Stimulated activated CD4-positive, alpha-beta T cell treated with anti-CD3 and anti-CD28 coated beads, Interleukin-1b, Interleukin-23, amount 100 ng/mL, for 24 hours (primary cell): ENCODE data around the gene SDK1.
"Not testable (repeated sequence)": the region's sequence is repeated elsewhere in the genome, so short reads cannot be mapped to it uniquely, and the experiment has no call there.

Experiments used
- DNase-seq, 4 experiments: peaks; one replicate each; pipeline ENCODE4 v3.0.0-alpha.2; 2020; ENCODE audit warnings: low read depth in 4 of 4, low spot score in 1 of 4

The SDK1 gene

DNA sequence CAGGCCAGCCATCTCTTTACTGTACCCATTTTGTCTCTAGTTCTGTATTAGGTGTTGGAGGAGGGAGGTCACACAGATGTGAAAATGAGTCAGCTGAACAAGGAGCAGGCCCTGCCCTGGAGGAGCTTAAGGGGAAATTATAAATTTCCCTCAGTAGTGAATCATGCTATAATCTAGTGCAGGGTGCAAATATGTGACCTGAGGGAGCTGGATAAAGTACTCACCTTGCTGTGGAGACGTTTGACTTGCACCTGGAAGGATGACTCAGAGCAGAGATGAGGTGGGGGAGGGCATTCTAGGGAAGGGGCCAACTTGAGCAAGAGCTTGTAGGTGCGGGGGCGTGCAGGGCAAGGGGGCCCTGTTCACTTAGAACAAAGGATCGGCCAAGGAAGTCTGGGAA is 610.6 kb downstream of the SDK1 start:
- DNase-seq: no peak

DNA sequence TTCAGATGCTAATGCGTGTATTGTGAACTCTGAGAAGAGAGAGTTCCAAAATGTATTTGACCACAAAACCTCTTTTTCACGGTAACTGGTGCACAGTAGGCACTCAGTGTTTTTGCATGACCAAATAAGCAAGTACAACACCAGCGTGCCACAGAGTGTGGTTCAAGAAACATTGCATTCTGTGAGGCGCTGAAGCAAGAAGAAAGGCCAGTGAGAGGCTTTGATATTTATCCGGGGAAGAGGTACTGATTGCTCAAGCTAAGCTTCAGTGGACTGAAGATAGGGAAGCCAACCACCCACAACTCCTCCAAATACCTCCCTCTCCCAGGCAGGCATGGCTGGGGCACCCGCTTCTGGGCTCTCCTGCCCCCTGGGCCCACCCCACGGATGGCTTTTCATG is 611.2 kb downstream of the SDK1 start:
- DNase-seq: no peak

DNA sequence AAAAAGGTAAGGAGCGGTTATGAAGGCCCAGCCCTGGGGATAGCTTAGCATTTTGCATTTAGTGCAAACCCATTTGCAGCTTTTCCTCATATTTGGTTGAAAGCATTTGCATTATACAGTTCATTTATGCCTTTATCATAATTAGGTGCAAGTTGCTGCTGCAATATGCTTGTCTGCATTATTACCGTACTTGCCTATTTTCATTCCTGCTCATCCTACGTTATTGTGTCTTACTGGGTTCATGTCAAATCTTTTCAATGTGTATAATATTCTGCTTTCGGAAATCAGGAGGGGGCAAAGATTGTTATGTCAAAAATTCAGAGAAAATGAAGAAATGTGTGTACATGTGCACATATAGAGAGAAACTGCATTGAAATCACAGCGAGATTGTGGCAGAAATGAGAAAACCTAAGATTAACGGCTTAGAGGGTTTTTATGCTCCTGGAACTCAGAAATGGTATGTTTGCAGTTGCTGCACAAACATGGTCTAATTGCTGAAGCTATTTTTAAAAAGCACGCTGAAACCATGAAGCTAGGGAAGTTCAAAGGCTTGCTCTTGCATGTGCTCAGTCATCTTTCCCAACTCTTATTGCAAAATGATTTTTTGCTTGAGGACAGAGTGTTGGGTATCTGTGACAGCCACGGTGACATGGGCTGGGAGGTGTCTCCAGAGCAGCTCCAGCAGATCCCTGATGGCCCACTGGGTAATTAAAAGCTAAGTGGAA is 613.2 kb downstream of the SDK1 start:
- no peak for DNase-seq

DNA sequence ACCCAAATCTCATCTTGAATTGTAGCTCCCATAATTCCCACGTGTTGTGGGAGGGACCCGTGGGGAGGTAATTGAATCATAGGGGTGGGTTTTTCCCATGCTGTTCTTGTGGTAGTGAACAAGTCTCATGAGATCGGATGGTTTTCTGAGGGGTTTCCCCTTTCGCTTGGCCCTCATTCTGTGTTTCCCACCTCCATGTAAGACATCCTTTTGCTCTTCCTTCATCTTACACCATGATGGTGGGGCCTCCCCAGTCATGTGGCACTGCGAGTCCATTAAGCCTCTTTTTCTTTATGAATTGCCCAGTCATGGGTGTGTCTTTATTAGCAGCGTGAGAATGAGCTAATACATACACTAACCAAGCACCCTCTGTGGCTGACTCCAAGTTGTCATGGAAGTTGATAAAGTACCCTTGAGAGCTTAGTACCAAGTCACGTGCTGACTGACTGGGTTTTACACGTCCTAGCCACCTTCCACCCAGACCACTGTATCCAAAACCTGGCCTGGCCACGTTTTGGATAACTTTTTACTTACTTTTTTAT is 614.4 kb downstream of the SDK1 start:
- DNase-seq: no peak

DNA sequence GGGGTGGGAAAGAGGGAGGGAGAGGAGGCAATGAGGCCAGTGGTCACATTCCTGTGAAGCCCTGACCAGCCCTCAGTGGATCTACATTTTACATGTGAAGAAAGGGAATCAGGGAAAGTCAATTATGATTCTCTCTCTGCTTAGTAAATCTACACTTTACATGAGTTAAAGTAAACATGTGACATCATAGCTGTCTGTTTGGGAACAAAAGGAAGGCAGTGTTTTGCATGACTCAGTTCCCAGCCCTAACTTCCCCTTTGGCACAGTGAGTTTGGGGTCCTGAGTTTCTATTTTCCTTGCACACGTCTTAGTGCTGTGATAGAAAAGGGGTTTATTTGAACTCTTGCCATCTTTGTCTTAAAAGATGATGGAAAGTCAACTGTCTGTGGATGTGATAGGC is 615.1 kb downstream of the SDK1 start:
- DNase-seq: no peak

DNA sequence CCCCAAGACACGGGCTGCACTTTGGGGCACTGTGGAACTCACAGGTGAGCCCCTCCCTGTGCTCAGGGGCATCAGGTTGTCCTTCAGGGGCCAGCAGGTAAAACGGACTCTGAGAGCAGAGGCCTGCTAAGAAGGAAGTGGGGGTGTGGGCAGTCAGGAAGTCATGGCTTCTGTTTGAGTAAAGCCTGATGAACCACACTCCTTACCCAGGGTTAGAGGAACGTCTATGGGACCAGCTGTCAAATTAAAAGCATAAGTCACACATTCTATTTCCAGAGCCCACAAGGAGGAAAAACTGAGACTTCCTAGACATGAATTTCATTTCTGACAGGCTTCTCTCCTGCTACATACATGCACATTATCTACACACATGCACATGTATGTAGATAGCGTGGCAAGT is 616.4 kb downstream of the SDK1 start:
- DNase-seq: no peak

DNA sequence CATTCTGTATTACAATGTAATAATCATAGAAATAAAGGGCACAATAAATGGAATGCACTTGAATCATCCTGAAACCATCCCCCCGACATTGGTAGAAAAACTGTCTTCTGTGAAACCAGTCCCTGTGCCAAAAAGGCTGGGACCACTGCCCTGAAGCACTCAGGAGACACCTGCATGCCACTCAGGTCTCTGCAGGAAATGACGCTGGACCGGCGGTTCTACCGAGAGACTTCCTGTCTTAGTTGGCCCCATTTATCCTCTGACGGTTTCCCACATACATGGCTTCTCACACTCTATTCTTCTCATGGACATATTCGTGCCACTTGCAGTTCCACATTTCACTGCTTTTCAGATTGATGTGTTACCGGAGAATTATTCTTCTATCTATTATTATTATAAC is 617.5 kb downstream of the SDK1 start:
- no peak for DNase-seq

DNA sequence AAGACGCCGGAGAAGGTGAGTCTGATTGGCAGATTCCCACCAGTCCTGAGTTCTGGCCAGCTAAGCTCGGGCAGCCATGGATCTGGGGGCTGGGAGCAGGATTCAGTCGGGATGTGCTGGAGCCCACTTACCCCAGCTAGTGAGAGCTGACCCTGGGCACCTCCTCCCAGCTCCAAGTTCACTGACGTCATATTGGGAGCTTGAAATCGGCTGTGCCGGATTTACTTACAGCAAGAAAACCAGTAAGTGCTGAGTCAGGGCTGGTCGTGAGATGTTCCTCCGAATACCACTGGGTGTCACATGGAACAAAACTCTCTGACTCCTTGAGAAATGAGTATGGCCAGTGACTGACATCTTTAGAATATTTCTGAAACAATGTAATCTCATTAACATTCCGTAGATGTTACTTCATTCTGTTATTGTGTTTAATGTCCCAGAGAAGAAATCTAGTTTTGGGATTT is 621.2 kb downstream of the SDK1 start:
- DNase-seq: no peak

DNA sequence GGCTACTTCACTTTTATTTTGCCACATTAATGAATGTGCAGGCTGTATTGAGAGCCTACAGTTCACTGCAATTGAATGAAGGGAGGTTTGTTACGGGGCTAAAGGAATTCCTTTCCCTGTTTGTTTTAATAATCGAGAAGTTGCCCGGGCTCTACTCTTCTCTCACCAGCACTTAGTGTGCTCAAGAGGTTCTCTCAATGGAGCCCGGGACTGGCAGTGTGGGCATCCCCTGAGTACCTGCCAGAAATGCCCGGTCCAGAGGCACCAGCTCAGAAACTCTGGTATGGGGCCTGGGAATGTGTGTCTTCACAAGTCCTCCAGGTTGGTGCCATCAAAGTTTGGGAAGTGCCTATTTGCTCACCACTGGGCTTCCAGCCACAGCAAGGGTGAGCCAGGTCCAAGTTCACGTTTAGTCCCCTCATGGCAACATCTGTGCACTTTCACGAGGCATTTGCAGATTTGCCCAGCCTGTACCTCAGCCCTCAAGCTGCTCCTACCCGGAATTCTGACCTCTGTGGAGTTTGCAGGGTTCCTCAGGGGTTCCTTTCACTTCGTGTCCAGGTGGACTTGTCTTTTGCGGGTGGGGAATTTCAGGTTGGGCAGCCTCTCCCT is 622.4 kb downstream of the SDK1 start:
- no peak for DNase-seq

DNA sequence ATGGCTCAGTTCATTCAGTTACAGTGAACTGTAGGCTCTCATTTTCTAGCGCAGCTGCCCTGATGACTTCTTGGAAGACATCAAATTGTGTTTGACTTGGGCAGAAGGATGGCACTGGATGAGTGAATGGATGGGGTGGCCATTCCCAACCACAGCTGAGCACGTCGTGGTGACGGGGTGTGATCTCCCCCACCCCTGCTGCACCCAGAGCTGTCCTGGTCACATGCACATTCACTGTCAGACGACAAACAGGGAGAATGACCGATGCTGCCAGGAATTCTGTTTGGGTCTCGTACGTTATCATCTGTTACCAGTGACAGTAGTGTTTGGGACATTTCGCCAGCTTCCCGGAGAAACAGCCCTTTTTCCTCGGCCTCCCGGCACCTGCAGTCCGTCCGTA is 623.2 kb downstream of the SDK1 start:
- DNase-seq: no peak

DNA sequence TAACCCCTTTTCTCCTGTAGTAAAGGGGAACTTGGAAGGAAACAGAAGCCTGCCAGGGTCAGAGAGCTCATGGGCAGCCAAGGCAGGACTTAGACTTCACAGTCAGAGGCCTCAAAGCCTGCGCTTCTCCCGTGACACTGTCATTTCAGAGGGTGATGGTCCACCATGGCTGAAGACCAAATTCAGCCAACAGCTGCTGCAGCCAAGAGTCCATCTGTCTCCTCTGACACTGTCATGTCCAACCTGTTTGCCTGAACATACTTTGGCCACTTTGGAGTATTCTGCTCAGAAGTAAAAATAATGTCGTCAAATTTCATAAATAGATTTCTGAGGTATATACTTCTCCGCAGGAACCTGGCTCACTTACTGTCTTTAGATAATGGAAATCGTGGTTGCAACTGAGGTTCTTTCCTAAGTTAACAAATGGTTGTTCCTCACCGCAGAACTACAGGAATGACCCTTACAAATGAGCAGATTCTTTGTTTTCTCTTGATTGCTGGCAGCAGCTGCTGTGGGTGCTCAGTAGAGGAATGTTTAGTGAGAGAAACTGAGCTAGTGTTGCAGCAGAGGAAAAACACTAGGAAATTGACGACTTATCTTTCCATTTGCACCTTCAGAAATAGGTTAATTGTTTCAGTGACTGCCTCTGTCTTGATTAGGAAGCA is 626.5 kb downstream of the SDK1 start:
- DNase-seq: no peak

DNA sequence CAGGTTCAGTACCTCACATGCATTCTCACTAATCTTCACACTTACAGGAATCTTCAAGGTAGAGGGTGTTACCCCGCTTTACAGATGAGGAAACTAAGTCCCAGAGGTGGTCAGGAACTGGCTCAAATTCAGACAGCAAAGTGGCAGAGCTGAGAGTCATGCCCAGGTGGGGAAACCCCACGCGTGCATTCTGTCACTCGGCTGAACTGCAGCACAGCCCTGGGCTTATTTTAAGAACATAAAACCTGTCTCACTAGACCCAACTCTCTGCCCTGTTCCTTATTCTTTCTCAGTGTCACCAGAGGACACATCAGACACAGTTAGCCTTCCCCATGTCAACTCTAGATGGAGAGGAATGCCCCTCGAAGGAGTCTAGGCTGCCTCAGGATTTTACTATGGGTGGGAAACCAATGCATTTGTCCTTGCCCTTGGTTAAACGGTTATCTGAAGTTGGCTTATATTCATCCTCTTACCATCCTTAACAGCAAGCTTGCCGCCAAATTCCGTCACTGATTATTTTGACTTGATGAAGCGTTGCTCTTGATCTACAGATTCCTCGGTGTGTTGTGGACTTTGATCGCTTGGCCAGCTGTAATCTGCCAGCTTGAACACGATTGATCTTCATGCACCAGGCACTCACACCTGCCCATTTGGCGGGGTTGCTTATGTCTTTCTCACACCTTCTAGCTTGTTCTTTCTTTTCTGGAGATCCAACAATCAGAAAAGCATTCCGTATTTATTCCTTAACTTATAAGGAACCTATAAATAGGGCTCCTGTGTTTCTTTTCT is 627.9 kb downstream of the SDK1 start:
- no peak for DNase-seq

DNA sequence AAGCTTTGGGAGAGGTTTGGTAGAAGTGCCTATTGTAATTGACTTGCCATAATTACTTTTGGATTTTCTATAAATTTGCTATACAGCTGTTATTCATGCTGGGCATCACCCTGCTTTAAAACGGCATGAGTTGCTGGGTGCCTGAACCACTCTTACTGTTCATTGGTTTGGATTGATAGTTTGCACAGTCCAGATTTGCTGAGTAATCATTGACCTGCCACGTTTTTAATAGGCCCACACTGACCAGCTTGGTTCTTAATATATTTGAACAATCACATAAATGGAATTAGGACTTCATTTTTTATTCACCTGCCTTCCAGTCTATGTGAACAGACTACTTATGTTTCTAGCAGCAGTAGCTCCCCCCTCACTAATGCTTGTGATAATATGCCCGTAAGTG is 630.8 kb downstream of the SDK1 start:
- no peak for DNase-seq

DNA sequence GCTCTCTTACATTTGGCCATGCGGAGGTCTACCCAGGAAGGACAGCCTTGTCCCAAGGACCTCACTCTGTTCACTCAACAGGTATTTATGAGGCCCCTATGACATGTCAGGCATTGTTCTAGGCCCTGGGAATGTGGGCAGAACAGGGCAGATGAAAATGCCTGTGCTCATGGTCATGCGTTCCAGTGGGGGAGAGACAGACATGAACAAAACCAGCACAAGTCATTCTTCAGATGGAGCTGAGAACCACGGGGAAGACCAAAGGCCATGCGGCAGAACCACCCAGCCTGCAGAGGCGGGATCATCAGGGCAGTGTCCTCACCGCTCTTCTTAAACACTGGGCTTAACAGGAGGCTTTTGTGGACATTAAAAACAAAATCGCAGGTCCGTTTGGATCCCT is 636.1 kb downstream of the SDK1 start:
- DNase-seq: no peak

DNA sequence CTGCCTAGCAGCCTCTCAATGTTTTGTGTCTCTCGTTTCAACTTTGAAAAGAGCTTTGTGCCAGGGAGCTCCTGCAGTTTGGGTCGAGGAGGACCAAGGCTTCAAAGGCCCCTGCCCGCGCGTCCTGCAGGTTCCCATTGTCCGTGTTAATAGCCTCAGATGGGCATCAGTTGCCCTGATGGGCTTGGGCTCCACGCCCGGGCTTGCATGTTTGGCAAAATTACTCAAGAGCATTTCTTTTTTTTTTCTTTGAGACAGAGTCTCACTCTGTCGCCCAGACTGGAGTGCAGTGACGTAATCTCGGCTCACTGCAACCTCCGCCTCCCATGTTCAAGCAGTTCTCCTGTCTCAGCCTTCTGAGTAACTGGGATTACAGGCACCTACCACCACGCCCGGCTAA is 636.6 kb downstream of the SDK1 start:
- DNase-seq: no peak

DNA sequence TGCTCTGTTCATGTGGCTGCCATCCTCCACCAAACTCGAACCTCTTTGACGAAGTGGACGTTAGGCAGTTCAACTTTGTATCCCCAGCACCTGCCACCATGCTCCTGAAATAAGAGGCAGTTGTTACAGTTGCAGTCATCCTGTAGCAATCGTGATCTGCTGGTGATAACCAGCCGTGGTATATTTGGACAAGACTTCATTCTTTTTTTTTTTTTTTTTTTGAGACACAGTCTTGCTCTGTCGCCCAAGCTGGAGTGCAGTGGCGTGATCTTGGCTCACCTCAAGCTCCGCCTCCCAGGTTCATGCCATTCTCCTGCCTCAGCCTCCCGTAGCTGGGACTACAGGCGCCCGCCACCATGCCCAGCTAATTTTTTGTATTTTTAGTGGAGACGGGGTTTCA is 640.7 kb downstream of the SDK1 start:
- DNase-seq: not testable (repeated sequence)

DNA sequence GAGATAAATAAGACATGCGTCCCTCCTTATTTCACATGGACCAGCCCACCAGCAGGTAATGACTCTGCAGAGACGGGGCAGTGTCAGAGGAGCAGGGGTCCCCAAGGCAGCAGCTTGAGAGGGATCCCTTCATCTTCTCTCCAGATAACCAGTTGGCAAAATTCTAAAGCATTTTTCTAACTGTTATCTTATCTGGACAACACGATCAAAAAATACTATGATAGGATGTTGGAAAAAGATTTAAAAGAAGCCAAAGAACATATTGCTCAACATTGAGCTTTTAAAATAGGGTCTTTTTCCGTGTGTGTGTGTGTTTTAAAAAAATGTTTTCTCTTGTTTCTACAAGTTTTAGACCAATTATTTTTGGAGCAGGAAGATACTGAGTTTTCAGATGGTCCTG is 641.2 kb downstream of the SDK1 start:
- no peak for DNase-seq

DNA sequence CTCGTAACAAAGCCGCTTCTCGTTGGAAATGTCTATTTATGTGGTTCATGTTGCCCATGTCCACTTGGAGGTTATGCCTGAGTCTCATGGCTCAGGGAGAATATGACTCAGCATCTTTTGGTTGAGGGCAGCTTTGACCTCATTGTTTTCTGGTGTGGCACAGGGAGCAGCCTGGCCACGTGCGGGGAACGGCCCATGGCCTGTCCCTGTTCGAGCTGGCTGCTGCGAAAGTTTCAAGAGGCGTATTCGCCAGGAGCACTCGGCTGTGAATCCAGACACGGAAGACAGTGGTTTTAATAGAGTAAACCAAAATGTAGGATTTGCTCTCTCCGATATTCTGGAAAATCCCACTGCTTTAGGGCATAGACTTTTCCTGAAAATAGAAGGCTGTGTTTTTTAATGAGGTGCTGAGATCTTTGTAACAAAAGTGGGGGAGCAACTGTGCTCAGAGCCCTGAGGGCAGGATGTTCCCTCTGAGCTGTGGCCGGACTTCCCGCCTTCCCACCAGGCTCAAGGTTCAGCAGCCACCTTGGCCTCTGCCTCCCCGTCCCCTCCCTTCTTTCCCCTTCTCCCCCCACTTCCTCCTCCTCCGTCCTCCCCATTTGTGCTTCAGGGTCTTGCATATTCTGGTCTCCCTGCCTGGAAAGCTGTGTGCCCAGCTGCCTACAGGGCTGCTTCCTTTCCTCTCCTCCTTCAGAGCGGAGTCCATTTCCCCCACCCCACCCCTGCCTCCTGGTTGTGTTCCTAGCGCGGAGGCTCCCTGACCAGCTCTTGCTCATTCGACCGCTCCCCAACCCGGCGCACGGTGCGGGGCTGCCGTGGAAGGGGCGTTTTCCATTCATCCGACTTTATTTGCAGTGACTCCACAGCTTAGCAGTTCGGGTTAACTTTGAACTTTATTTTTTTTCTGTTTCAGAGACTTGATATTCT is 642.0 kb downstream of the SDK1 start:
- DNase-seq: no peak

DNA sequence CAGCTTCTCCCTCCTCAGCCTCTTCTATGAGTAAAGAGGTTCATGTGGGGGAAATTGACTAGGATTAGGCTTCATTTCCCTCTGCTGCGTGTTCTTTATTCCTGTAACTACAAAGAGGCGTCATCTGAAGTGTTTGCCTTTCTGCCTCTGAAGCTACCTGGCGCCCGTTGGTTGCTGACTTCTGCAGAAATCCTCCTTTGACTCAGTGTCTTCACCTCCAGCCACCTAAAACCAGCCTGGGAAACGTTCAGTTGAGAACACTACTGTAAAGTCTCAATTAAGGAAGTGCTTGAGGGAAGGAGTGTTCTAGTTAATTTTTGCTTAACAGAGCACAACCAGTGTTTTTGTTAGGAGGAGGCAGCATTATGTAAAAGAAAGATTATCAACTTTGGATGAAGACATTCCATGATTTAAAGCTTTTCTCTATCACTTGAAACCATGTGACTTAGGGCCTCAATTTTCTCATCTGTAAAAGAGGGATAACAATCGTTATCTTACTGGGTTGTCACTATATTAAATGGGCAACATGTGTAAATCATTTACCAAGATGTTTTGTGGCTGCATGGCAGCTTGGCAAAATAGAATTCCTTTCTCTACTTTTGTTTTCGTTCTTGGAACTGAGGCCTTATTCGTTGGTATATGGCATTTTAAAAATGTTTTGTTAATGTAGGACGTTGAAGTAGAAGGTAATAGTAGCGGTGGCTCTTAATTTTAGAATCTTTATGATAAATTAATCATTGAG is 642.9 kb downstream of the SDK1 start:
- no peak for DNase-seq

DNA sequence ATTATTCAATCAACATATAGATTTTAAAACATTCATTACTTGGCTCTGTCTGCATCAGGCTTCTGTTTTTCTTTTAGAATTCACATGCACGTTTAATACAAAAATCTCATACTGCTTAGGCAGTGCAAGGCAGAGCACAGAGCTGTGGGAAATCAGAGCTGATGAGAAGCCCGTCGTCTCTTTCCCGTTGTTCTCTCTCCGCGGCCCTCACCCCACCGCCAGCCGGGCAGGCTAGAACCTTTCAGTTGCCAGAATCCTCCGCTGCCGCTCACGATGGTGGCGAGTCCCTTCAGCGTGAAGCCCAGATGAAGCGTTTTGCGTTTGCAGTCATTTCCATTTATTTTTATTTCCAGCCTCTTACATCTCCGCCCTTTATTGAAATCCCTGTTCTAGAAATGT is 648.2 kb downstream of the SDK1 start:
- DNase-seq: no peak
